Activated effector memory CD4-positive, alpha-beta T cell treated with anti-CD3 and anti-CD28 coated beads, Interleukin-2, amount 50 U/mL, for 16 hours (primary cell): ENCODE measurements around the gene MAST4.
A peak's percentile ranks its signal among the peaks of the same experiment; 100 is the strongest.

Source experiments
- DNase-seq: peaks from one replicate; pipeline ENCODE4 v3.0.0-alpha.2; 2020

The MAST4 gene

DNA sequence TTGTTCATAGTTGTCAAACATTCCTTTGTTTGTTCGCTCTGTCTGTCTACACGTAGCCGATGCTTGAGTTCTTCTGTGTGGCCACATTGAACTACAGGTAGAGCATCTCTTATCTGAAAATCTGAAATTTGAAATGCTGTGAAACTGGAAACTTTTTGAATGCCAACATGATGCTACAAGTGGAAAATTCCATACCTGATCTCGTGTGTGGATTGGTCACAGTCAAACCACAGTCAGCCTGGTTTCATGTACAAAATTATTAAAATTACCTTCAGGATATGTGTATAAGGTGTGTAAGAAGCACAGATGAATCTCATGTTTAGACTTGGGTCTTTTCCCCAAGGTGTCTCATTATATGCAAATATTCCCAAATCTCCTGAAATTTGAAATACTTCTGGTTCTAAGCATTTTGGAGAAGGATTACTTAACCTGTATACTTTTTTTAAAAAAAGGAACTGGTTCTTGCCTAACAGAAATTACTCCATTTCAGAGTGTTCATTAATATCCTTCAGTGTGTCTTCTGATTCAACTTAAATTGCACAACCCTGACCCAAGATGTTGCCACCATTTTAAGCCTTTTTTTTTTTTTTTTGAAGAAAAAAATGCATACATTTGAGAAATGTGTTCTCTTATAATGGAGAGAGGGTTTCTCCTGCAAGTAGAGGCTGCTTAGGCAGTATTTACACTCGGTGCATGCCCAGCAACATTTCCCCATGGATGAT is 254.3 kb downstream of the MAST4 start:
- DNase-seq = no peak

DNA sequence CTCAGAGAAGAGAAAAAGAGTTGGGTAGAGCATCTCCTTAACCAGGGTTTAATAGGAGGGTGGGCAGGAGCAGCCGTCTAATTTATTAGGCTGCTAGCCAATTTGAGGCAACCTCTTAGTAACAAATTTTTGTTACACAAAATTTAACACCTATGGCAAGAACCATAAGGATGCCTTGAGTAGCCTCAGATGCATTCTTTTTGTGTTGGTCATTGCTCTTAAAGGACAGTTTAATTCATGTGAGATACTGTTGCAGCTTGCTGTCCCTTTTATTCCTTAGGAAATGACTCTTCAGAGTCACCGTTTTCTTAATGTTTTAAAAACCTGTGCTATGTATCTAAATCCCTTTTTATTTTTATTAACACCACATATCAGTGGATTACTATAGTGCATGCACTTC is 255.1 kb downstream of the MAST4 start:
- no peak for DNase-seq

GRCh38 chr5:66854416-66854815 is 258.2 kb downstream of the MAST4 start:
- DNase-seq = no peak

GRCh38 chr5:66856041-66856805 is 260.0 kb downstream of the MAST4 start:
- DNase-seq = no peak

DNA sequence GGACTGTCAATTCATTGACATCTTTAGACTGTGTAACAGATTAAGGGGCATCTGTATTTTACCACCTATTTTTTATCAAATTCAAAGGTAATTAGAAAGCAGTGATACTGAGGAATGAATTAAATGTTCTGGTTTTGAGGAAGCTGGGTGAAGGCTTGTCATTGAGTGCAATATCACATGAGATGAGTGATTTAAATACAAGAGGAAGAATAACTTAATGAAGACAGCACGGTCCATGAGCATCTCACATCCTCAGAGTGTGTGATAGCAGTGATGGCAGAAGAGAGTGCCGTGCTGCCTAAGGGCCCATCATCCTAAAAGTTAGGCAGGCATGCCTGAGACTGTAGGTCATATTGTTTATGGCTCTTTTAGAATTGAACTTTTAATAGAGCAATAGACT is 263.3 kb downstream of the MAST4 start:
- no peak for DNase-seq

DNA sequence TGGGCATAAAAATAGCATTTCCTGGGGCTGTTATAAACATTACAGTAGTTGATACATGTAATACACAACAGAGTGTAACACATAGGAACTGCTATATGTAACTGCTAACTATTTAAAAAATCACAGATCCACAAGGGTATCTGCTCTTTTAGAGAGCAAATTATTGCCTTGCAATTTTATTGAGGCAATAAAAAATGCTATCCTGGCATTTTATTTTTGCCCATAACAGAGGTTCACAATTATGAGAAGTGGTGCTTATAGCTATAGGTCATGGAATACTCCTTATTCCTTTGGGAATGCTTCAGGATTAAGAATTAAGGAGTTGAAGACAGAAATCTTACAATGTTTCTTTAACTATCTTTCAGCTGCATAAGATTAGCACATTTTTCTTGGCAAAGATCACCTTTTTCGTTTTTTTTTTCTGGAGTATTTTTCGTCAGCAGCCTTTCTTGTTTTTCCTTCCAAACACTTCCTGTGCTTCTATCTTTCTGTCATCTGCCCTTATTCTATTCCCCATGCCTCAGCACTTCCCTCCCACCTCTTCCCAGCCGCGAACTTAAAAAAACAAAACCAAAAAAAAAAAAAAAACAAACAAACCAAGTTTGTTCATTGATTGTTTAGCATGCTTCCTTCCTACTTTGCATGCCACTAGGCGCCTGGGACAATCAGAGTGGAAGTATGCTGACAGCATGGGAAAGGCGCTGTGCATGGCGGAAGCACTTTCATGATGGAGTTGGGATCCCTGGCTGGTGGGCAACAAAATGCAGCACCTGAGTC is 264.2 kb downstream of the MAST4 start:
- DNase-seq = no peak

GRCh38 chr5:66861402-66861801 is 265.2 kb downstream of the MAST4 start:
- DNase-seq = no peak

- no peak for DNase-seq
Measured at GRCh38 chr5:66862020-66862419, 265.8 kb downstream of the MAST4 start.

DNA sequence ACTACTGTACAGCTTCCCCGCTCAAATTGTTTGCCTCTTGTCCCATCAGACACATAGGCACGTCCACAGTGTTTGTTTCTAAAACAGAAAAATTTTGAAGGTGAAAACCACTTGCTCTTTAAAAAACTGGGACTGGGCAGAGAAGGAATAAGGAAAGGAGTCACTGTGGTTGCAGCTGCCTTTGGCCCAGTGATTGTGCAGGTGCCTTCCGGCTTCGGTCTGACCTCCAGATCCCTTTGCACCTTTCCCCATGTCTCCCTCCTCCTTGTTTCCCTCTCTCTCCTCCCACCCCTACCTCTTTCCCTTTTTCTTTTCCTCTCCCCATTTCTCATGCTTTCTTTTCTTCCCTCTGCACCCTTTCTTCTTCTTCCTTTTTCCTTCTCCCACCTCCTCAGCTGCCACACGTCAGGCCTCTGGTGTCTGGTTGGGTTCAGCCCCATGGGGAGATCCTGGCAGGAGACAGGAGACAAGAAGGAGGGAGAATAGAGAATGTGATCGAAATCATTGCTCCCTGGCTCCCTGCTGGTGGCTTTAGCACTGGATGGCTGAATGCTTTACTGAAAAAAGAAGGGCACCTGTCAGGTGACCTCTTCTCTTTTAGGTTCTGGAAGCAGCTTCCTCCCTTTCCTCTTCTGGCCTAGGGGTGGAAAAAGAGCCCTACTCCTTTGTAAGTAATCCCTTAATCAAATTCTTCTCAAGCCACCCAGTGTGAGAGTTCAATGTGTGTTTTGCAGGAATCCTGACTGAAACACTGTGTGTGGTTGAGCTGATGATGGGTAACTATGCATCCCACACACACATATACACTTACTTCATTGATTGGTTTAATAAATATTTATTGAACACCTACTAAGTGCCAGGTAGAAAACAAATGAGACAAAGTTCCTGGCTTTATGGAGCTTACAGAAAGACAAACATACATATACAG is 267.3 kb downstream of the MAST4 start:
- no peak for DNase-seq

DNA sequence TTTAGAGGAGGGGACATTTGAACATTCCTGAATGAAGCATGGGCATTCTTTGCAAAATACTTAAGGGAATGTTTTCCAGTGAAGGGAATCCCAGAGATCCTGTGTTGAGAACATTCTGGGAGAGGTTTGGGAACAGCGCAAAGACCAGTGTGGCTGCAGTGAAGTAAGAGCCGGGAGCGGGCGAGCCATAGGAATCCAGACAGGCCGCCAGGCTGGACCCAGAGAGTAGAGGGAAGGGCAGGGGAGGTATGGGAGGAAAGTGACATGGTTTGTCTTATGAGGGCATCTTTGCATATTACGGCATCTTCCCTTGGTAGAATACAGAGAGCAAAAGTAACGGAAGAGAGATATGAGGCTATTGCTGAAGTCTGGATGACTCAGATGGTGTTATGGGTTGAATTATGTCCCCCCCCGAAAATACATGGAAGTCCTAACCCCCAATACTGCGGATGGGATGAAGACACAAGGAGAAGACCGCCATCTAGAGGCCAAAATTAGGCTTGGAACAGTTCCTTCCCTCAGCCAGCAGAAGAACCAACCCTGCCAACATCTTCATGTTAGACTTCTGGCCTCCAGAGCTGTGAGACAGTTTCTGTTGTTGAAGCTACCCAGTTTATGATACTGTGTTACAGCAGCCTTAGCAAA is 268.2 kb downstream of the MAST4 start:
- peak; percentile 65 for DNase-seq

GRCh38 chr5:66867618-66868322 is 271.6 kb downstream of the MAST4 start:
- no peak for DNase-seq

DNA sequence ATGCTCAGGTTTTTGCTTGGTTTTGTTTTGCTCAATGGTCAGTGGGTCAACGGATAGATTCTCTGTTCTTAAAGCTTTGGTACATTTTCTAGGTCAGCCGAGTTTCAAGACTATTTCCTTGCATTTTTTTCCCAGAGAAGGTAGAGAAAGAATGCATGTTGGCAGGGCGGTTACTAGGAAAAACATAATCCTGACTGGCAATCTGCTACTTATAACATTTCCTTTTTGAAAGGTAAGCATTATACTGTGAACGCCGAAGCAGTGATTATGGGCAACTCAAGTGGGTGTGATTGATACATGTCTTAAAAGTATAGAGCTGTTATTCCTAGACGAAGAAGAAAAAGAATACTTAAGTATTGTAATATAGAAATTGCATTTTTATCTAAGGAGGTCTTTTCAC is 273.2 kb downstream of the MAST4 start:
- DNase-seq = no peak

GRCh38 chr5:66870708-66871107 is 274.5 kb downstream of the MAST4 start:
- no peak for DNase-seq

- no peak for DNase-seq
Measured at GRCh38 chr5:66871651-66872050, 275.5 kb downstream of the MAST4 start.

GRCh38 chr5:66872736-66873331 is 276.6 kb downstream of the MAST4 start:
- no peak for DNase-seq

DNA sequence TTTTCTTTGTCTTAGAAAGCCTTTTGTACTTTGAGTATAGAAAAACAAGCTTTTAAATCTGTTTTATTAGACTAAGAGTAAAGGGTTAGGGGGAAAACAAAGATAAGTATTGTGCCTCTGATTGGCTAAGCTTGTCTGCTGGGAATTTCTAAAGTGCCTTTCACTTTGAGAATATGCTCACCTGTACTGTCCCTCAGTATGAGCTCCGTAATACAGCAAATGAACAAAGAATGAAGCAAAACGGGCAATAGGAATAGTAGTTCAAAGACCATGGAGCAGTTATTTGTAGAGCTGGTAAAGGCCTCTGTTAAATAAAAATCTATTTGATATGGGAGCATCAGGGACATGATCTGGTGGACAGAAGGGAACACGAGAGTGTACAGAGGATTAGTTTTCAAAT is 277.8 kb downstream of the MAST4 start:
- DNase-seq = no peak

GRCh38 chr5:66875315-66875714 is 279.1 kb downstream of the MAST4 start:
- no peak for DNase-seq

DNA sequence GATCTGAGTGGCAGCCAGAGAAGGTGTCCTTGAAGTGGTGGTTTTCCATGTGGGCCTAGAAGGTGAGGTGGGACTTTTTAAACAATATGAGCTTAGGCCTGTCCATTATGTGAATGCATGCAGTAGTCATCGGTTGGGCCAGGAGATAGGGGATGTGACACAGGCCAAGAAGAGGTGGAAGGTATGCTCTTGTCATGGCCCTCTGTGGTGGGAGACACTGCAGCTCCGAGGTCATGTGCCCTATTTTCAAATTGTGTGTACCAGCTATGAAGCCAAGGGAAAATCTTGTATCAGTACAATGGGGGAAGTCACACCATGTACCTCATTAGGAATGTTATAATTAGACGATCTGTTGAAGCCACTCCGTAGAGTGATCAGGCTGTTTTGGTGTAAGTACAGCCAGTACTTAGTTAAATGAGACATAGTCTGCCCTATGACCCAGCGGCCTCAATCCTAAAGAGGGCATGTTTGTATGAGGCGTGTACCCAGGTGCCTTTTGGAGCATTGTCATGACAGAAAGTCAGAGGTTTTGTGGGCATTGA is 280.1 kb downstream of the MAST4 start:
- no peak for DNase-seq

DNA sequence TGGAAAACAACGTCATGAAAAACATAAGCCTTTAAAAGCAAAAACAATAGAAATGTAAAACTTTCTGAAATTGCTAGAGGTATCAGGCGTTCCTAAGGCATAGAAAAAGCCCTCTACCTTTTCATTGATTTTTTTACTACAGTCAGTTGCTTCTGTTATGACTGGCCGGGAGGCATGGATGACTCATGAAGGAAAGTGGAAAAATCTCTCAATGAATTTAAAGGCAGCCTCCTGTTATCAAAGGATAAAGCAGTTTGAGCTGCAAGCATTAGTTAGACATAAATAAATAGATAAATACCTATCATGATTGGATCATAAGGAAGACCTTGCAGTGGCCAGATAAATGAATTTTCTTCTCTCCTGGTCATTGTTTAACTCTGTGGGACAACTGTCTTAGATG is 281.6 kb downstream of the MAST4 start:
- DNase-seq = no peak

DNA sequence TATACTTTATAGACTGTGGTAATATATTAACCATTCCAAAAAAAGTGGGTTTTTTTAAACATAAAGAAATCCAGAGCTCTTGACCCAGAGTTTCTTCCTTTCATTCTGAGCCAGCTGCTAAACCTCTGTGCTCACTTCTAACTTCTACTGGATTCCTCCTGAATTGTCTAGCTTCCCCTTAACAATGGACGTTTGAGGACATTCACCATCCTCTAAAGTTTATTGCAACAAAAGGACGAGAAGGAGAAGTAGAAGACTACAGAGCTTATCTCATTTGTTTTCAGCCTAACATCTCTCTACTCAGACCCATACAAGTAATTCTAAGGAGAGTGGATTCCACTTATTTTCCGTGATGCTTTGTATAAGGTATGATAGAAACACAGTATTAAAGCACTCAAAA is 284.2 kb downstream of the MAST4 start:
- no peak for DNase-seq
